KG1 (cell line): Measurements from ENCODE around the gene RHBDD2.
"Not testable (repeated sequence)": the region's sequence is repeated elsewhere in the genome, so short reads cannot be mapped to it uniquely, and the experiment has no call there.

Experiments used
- DNase-seq: peaks from one replicate; lab custom pipeline; 2025; lab: John Stamatoyannopoulos, UW

The RHBDD2 gene

DNA sequence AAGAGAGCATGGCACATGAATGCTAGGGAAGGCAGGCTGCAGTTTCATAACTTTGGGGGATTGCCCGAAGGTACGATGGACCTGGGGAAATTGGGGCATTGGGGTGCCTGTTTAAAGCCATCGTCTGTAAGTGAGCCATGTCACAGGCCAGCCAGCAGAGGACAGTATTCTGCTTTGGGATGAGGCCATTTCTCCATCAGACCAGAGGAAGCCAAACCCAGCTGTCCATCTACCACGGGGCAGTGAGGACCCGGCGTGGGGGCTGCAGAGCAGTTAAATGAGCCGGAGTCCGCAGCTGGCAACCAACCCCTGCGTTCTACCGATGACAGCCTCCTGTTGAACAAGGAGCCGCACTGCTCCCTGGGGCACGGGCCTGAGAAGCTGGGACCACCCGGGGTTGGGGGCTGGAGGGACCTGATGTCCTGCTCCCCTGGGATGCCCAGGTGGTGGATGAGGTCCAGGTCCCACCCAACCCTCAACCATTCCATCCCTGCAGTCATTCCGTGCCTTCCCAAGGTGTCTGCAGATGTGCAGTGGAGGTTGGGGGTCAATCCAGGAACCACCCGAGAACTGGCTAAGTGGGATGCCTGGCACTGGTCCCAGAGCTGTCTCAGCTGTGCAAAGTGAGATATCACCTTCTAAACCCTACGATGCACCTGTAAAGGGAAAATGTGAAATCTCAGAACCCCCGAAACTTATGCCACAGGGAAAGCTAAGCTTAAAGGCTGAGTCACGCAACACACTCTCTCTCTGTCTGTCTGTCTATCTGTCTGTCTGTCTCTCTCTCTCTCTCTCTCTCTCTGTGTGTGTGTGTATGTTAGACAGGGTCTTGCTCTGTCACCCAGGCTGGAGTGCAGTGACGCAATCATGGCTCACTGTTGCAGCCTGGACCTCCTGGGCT, 12.1 kb upstream of the RHBDD2 start:
- DNase-seq: no peak

DNA sequence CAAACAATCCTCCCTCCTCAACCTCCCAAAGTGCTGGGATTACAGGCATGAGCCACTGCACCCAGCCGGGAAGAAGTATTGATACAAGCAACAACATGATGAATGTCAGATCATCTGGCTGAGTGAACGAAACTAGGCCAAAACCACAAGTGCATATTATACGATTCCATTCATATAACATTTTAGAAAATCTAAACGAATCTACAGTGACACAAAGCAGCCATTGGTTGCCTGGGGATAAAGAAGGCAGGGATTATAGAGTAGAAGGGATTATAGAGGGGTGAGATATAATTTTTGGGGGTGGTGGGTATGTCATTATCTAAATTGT, 11.5 kb upstream of the RHBDD2 start:
- DNase-seq: no peak

DNA sequence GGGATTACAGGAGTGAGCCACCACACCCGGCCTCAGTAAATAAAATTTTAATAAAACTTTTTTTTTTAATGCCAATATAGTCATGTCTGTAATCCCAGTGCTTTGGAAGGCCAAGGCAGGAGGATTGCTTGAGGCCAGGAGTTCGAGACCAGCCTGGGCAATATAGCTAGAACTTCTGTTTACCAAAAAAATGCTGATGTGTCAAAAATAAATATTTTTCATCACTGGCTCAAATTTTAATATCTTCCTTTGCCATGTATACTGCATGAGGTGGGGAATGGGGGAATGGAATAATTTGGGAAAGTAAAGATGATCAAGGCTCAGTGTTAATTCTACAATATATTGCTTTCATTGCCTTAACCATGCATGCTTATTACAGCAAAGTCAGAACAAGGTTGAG, 10.7 kb upstream of the RHBDD2 start:
- no peak for DNase-seq

DNA sequence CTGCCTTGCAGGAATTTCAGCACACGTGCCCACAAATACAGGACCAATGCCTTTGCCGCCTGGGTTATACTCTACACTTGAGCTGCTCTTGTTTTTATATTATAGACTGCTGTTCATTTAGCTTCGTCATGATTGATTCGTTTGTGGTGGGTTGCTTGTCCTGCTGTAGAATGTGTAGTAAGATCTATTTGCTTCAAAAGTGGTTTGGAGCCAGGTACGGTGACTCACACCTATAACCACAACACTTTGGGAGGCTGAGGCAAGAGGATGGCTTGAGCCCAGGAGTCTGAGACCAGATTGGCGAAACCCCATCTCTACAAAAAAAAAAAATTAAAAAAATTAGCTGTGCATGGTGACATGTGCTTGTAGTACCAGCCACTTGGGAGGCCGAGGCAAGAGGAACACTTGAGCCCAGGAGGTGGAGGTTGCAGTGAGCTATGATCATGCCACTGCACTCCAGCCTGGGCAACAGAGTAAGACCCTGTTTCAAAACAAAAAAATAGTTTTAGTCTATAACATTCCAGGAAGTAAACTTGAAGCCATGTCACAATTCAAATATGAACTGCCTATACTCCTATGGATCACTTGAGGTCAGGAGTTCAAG, 9.0 kb upstream of the RHBDD2 start:
- no peak for DNase-seq

DNA sequence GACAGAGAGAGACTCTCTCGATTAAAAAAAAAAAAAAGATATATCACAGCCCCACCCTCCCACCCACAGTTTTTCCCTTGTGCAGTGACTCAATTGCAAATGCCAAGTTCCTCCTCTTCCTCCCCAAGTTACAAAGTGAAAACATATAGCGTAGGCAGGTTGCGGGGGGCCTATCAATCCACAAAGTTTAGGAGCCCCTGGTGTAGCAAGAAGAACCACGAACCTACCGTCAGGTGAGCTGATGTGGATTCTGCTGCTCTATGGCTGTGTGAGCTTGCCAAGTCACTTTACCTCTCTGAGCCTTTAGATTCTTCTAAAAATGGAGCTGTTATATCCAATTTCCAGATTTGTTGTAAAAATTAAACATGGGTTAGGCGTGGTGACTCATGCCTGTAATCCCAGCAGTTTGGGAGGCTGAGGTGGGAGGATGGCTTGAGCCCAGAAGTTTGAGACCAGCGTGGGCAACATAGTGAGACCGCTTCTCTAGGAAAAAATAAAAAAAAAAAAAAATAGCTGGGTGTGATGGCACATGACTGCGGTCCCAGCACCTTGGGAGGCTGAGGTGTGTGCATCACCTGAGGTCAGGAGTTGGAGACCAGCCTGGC, 8.2 kb upstream of the RHBDD2 start:
- no peak for DNase-seq

DNA sequence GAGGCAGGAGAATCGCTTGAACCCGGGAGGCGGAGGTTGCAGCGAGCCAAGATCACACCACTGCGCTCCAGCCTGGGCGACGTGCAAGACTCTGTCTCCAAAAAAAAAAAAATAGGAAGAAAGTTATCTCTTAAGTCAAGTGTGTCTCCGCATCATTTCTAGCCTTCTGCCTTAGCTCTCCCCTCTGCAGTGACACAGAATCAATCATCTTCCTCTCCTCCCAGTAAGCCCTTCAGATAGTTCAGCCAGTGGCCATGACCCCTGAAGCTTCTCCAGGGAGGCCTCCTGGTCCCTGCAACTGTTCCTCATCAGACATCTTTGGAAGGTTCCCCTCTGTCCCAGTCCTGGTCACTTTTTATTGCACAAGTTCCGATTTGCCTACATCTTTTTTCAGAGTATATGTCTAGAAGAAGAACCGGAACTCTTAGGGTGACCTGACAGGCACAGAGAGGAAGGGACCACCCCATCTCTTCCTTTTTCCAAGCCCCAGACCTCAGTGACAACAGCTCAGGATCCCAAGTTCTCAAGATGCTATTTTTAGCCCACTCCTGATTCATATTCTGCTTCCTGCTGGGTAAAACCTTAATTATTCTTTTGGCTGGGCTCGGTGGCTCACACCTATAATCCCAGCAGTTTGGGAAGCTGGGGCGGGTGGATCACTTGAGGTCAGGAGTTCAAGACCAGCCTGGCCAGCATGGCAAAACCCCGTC, 6.6 kb upstream of the RHBDD2 start:
- DNase-seq: no peak

DNA sequence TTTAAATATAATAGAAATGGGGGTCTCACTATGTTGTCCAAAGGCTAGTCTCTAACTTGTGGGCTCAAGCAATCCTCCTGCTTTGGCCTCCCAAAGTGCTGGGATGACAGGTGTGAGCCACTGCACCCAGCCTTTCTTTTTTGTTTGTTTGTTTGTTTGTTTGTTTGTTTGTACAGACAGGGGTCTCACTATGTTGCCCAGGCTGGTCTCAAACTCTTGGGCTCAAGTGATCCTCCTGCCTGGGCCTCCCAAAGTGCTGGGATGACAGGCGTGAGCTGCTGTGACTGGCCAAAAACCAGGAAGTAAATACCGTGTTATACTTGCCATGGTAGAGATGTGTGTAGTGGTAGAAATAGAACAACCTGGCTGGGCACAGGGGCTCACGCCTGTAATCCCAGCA, 4.7 kb upstream of the RHBDD2 start:
- DNase-seq: not testable (repeated sequence)

DNA sequence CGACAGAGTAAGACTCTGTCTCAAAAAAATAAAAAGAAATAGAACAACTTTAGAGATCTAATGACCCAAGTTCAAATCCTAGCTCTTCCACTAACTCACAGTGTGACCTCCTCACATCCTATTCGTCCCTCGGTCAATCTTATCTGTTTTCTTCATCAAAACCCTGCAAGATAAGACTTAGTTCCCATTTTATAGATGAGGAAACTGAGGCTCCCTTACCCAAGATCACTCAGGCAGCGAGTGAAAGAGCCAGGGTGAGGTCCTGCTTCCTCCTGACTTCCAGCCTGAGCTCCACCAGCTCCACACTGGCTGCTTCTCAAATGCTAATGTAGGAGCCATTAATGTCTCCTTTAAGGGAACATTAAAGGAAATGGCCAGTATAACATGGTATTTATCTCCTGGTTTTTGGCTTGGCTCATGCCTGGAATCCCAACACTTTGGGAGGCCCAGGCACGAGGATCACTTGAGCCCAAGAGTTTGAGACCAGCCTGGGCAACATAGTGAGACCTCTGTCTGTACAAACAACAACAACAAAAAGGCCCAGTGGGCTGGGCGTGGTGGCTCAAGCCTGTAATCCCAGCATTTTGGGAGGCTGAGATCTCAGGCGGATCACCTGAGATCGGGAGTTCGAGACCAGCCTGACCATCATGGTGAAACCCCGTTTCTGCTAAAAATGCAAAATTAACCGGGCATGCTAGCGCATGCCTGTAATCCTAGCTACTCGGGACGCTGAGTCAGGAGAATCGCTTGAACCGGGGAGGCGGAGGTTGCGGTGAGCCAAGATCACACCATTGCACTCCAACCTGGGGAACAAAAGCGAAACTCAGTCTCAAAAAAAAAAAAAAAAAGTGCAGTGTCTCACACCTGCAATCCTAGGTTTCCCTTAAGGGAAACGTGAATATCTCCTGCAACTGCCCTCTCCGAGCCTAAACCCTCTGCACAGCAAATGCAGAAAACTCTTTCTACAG, 3.4 kb upstream of the RHBDD2 start:
- no peak for DNase-seq

DNA sequence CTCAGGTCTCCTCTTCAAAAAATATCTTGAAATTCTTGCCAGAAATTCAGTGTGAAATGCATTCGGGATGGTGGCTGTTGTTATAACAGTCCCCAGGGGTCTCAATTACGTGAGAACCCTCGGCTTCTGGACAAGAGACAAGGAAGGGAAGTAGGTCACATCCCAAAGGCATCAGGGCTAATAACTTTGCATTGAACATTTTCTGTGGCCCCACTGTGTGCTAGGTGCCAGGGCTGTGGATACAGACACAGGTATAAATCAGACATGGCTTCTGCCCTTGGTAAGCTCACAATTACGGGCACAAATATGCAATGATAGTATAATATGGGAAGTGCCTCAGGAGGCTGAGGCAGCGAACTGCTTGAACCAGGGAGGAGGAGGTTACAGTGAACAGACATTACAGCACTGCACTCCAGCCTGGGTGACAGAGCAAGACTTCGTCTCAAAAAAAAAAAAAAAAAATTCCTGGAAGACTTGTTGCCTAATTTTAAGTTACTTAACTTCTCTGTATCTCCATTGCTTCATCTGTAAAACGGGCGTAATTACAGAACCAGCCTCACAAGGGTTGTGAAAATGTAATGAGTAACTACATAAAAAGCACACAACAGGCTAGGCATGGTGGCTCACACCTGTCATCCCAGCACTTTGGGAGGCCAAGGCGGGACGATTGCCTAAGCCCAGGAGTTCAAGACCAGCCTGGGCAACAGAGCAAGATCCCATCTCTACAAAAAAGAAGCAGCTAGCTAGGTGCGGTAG, 2.5 kb upstream of the RHBDD2 start:
- no peak for DNase-seq

DNA sequence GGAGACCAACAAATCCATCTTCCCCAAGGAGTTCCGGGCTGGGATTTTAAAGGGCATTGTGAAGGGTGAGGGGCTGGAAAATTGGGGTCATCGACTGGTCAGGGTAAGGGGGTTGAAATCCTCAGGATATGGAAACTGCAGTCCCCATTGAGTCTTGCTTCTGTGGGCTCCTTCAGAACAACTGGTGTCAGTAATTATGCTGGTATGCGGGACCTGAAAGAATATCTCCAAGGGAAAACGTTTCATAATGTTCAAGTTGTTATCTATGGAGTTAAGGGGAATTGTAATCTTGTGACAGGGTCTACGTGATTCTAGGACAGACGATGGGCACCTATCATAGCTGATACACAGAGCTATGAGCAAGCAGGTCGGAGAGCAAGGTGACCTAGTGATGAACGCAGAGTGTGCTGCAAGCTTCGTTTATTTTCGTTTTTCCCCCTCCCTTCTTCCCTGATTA, 494 bp upstream of the RHBDD2 start:
- DNase-seq: no peak

DNA sequence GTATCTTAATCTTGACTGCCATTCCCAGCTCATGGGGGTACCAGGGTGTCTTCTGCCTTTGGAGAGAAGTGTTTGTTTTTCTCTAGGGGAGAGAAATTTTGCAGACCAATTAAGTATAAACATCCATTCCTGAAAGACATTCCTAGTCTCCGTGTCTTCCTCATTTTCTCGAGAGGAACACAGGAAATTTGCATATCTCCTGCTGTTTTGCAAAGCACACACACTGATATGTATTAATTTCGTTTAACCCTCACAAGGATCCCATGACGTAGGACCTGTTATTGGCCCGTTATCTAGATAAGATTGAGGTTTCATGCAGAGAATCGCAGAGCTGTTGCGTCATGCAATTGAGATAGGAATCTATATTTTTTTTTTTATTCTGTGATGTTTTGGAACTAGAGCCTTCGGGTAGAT, 944 bp downstream of the RHBDD2 start:
- DNase-seq: no peak

DNA sequence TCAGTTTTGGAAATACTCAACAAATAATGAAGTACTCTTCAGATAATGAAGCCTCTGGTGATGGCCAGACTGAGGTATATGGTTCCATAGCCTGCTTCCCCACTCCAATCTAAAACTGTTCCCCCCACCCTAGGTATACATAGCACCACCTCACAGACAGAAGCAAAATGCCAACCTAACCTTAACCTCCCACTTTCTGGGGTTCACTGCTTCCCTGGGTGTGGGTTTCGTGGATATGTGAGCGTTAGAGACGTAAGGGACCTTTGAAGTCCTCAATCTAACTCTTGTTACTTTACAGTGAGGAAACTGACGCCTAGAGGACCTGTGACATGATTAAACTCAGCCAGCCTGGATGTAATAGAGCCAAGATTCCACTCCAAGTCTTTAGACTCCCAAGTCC, 1.4 kb downstream of the RHBDD2 start:
- DNase-seq: no peak

DNA sequence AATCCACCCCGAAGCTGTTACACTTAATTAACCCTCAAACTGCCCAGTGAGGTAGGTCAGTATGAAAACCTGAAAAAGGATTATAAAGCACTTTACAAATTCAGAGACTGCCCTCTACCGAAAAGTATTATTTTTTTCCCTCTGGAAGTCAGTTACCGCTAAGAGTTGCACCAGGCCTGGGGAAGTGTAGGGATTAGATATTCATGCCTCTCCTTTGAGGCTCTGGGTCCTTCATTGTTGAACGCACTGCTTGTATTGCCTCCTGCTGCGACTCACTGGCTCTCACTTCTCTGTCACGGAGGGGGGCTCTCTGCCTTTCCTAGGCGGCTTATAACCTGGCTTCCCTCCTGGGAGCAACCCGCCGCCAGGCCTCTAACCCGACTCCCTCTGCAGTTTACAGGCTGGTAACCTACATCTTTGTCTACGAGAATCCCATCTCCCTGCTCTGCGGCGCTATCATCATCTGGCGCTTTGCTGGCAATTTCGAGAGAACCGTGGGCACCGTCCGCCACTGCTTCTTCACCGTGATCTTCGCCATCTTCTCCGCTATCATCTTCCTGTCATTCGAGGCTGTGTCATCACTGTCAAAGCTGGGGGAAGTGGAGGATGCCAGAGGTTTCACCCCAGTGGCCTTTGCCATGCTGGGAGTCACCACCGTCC, 2.7 kb downstream of the RHBDD2 start:
- DNase-seq: no peak

DNA sequence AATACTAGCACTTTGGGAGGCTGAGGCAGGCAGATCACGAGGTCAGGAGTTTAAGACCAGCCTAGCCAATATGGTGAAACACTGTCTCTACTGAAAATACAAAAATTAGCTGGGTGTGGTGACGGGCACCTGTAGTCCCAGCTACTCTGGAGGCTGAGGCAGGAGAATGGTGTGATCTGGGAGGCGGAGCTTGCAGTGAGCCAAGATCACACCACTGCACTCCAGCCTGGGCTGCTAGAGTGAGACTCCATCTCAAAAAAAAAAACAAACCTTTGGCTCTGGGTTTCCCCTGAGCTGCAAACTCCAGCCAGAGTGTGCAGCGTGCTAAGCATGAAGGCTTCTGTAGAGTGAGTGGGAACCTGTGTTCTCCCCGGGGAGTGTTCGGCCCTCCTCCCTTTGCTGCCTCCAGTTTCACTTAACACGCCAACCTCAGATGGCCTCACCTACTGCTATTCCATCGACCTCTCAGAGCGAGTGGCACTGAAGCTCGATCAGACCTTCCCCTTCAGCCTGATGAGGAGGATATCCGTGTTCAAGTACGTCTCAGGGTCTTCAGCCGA, 4.5 kb downstream of the RHBDD2 start:
- not testable (repeated sequence) for DNase-seq

DNA sequence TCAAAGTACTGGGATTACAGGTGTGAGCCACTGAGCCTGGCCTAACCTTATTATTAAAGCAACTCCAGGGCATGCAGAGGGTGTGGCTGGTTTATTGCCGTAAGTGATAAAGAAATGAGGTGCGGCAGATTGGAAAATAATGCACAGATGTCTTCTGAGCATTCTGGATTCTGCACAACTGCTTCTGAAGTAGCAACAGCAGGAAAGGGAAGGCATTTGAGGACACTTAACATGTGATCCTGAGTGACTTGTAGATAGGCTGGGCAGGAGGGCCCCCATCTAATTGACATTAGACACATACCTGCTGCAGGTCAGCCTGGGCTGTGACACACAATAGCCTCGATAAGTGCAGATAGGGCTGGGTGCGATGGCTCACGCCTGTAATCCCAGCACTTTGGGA, 5.6 kb downstream of the RHBDD2 start:
- no peak for DNase-seq

DNA sequence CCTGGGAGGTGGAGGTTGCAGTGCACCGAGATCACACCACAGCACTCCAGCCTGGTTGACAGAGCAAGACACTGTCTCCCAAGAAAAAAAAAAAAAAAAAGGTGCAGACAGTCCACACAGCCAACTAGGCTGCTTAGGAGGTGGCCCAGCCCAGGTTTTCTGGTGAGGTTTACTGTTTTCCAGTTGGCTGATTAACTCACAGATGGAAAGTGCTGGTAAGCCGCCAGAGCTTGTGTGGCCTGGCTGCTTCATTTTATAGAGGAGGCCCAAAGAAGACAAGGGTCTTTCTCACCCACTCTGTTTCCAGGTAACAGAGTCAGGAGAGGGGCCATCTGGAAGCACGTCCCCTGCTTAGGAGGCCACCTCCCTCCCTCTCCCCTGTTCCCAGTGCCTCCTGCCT, 6.2 kb downstream of the RHBDD2 start:
- DNase-seq: no peak

DNA sequence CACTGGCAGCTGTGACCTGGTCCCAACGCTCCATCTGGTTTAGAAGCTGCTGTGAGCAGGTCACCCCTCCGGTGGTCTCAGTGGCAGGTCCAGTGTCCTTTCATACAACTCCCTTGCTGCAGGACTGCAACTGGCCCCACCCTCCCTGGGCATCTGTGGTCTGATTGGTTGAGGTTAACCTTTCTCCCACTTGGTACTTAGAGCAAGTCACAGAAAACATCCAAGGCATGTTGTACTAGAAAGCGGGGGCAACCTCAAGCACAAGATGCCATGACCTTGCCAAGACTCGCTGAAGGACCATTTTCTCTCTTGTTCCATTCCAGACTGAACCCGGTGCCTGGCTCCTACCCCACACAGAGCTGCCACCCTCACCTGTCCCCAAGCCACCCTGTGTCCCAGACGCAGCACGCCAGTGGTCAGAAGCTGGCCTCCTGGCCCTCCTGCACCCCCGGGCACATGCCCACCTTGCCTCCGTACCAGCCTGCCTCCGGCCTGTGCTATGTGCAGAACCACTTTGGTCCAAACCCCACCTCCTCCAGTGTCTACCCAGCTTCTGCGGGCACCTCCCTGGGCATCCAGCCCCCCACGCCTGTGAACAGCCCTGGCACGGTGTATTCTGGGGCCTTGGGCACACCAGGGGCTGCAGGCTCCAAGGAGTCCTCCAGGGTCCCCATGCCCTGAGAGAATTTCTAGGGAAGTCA, 9.0 kb downstream of the RHBDD2 start:
- no peak for DNase-seq

DNA sequence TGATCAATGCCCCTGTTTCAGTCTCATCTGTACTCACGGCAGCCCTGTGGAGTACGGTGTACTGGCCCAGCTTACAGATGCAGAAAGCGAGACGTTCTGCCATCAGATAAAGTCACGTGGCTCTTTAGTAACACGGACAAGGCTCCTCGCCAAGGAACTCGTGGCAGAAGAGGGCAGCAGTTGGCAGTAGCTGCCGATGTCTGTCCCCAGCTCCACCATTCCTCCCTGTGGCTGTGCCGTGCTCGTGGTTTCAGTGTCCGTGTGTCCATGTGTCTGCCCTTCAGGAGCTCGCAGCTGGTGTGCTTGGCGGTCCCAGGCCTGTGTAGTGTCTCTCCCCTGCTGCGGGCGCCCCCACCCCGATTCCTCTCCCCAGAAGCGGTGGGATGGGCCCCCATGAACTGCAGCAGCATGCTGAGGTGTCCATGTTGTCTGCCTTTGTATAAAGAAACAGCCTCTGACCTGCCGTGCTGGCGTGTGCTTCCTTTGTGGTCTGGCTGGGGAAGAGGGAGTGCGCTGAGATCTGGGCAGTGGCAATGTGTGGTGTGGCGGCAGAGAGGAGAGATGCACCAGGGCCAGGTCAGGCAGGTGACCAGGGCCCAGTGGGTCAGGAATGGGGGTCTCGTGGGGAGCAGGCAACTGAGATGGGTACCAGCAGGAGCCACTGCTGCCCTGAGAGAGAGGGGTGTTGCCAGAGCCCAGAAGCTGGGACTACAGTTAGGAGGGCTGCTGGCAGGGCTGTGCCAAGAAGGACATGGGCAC, 9.8 kb downstream of the RHBDD2 start:
- DNase-seq: no peak
